Measurements from ENCODE around the gene SVIL.
"Not testable (repeated sequence)": the region's sequence is repeated elsewhere in the genome, so short reads cannot be mapped to it uniquely, and the experiment has no call there.

DNA sequence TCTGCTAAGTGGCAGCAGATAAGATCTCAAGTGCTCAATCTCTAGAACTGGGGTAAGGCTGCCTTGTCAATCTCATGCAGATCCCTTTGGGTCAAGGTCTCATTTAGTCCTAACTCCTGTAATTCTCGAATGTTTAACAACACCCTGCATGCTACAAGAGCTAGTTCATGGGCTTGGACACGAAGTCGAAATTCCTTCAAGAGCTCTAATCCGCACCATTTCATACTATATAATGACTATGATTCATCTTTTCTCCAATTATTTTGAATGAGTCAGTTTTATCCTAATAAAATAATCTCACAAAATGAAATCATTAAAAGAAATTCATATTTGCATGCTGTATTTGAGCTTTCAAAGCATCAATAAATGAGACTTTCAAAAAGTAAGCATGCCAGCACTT is 119.7 kb downstream of the SVIL start:
- TF ChIP-seq EZH2 (IDR thresholded peaks at IDR 0.05; ENCODE audit: borderline replicate concordance, insufficient read depth, low read depth, low read length, poor library complexity, severe bottlenecking) = not testable (repeated sequence)
- TF ChIP-seq, protein P1, sequence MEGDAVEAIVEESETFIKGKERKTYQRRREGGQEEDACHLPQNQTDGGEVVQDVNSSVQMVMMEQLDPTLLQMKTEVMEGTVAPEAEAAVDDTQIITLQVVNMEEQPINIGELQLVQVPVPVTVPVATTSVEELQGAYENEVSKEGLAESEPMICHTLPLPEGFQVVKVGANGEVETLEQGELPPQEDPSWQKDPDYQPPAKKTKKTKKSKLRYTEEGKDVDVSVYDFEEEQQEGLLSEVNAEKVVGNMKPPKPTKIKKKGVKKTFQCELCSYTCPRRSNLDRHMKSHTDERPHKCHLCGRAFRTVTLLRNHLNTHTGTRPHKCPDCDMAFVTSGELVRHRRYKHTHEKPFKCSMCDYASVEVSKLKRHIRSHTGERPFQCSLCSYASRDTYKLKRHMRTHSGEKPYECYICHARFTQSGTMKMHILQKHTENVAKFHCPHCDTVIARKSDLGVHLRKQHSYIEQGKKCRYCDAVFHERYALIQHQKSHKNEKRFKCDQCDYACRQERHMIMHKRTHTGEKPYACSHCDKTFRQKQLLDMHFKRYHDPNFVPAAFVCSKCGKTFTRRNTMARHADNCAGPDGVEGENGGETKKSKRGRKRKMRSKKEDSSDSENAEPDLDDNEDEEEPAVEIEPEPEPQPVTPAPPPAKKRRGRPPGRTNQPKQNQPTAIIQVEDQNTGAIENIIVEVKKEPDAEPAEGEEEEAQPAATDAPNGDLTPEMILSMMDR (IDR thresholded peaks at IDR 0.05) = not testable (repeated sequence)
